WTC11 (cell line): ENCODE data around the gene KRTAP10-3. TPM values are rescaled to one million over a fixed set of nuclear protein-coding genes. Genes with fewer than 3 reads are reported as not detected.

Experiments
- ATAC-seq: fragments of 200-7000 bp; cut with Tn5 transposase; 2 replicates; pipeline ENCODE4 v1.10.0; 2021; ENCODE audit warnings: mild to moderate bottlenecking, moderate library complexity
- CTCF ChIA-PET: fragments of 300-600 bp; sonication (Branson Sonifier 250); formaldehyde crosslinking; loops from one replicate; lab custom pipeline; 2021; ENCODE audit warnings: antibody characterized with exemption; lab: Charles Lee
- POLR2A ChIA-PET: fragments of 350-600 bp; sonication (Branson Sonifier 250); formaldehyde crosslinking; loops from one replicate; lab custom pipeline; 2021; ENCODE audit warnings: antibody characterized with exemption; lab: Charles Lee
- DNase-seq: peaks from one replicate; pipeline ENCODE4 v3.0.0; 2021; ENCODE audit warnings: low spot score
- H3K27ac Mint-ChIP-seq: 2 replicates; pipeline ENCODE4 v1.8.0; 2021; ENCODE audit warnings: mixed read lengths
- H3K27me3 Mint-ChIP-seq: 2 replicates; pipeline ENCODE4 v1.8.0; 2021; ENCODE audit warnings: low read depth, mild to moderate bottlenecking, moderate library complexity, mixed read lengths
- H3K36me3 Mint-ChIP-seq: 2 replicates; pipeline ENCODE4 v1.8.0; 2021; ENCODE audit warnings: mixed read lengths
- H3K4me1 Mint-ChIP-seq: 2 replicates; pipeline ENCODE4 v1.8.0; 2022; ENCODE audit warnings: mixed read lengths
- H3K4me3 Mint-ChIP-seq: 2 replicates; pipeline ENCODE4 v1.8.0; 2021; ENCODE audit warnings: mild to moderate bottlenecking, moderate library complexity, mixed read lengths
- H3K9me3 Mint-ChIP-seq: 2 replicates; pipeline ENCODE4 v1.8.0; 2021; ENCODE audit warnings: mixed read lengths
- GRHL2 ChIP-seq: fragments of 250-450 bp; sonication (Bioruptor Pico); IDR thresholded peaks from 2 replicates; pipeline ENCODE4 v1.8.0; 2022; ENCODE audit warnings: mild to moderate bottlenecking, moderate library complexity; ENCODE audit not compliant: insufficient replicate concordance, severe bottlenecking
- NFATC4 ChIP-seq: fragments of 250-450 bp; sonication (Bioruptor Pico); IDR thresholded peaks from 2 replicates; pipeline ENCODE4 v1.9.0; 2021; ENCODE audit warnings: mild to moderate bottlenecking
- NFYB ChIP-seq: sonication (generic); formaldehyde crosslinking; conservative IDR thresholded peaks from 2 replicates; pipeline ENCODE4 v1.8.0; 2022; ENCODE audit warnings: low read depth, missing genetic modification reagents
- NR1H2 ChIP-seq: sonication (generic); formaldehyde crosslinking; IDR thresholded peaks from 2 replicates; pipeline ENCODE4 v1.9.0; 2021; ENCODE audit warnings: mild to moderate bottlenecking, moderate library complexity, missing genetic modification reagents
- ZNF416 ChIP-seq: fragments of 250-450 bp; sonication (Bioruptor Pico); IDR thresholded peaks from 2 replicates; pipeline ENCODE4 v1.9.0; 2021; ENCODE audit warnings: mild to moderate bottlenecking, inconsistent platforms
- ZNF423 ChIP-seq: fragments of 250-450 bp; sonication (Bioruptor Pico); IDR thresholded peaks from 2 replicates; pipeline ENCODE4 v2.1.2; 2022; ENCODE audit warnings: mild to moderate bottlenecking, moderate library complexity
- total RNA-seq: library from RNA; stranded (reverse); gene quantifications from 3 replicates; pipeline ENCODE4 v1.2.3, GENCODE V29; 2021
- TF ChIP-seq, protein P1 (sequence below): sonication (generic); formaldehyde crosslinking; IDR thresholded peaks from 2 replicates; pipeline ENCODE4 v1.8.1; 2022; ENCODE audit warnings: low read depth, missing genetic modification reagents, borderline replicate concordance
- TF ChIP-seq, protein P2 (sequence below): fragments of 250-450 bp; sonication (Bioruptor Pico); IDR thresholded peaks from 2 replicates; pipeline ENCODE4 v2.1.2; 2022; ENCODE audit warnings: mild to moderate bottlenecking, moderate library complexity
- TF ChIP-seq, protein P3 (sequence below): sonication (generic); formaldehyde crosslinking; IDR thresholded peaks from 2 replicates; pipeline ENCODE4 v1.8.1; 2023; ENCODE audit warnings: mild to moderate bottlenecking, missing genetic modification reagents, borderline replicate concordance
- TF ChIP-seq, protein P4 (sequence below): fragments of 200-600 bp; IDR thresholded peaks from 2 replicates; pipeline ENCODE4 v1.8.0; 2022; ENCODE audit warnings: antibody characterized with exemption
- TF ChIP-seq, protein P5 (sequence below): sonication (generic); formaldehyde crosslinking; conservative IDR thresholded peaks from 2 replicates; pipeline ENCODE4 v1.8.1; 2023; ENCODE audit warnings: mild to moderate bottlenecking, low read depth, missing genetic modification reagents, moderate library complexity

The KRTAP10-3 gene
- total RNA-seq, 1 experiment from 2014 or later = not detected

DNA sequence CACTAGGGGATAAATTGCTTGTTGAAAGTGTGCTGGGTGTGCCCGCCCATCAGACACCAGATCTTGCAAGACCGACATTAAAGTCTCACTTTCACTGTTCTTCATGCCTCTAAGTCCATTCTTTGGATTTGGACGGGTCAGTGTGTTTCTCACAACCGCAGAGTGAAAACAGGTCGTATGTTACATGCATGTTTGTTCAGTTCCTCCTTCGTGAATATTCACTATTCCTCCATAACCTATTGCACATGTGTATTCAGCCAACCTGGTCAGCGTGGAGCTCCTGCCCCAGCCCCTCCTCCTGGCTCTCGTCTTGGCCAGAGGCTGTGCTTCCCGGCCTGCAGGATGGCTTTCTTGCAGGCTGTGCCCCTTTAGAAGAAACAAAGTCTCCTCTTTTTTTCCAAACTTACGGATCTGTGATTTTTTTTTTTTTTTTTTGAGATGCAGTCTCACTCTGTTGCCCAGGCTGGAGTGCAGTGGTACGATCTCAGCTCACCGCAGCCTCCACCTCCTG lies 35.9 kb upstream of the KRTAP10-3 start (continued):
- TF ChIP-seq, protein P1, sequence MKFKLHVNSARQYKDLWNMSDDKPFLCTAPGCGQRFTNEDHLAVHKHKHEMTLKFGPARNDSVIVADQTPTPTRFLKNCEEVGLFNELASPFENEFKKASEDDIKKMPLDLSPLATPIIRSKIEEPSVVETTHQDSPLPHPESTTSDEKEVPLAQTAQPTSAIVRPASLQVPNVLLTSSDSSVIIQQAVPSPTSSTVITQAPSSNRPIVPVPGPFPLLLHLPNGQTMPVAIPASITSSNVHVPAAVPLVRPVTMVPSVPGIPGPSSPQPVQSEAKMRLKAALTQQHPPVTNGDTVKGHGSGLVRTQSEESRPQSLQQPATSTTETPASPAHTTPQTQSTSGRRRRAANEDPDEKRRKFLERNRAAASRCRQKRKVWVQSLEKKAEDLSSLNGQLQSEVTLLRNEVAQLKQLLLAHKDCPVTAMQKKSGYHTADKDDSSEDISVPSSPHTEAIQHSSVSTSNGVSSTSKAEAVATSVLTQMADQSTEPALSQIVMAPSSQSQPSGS = no peak

DNA sequence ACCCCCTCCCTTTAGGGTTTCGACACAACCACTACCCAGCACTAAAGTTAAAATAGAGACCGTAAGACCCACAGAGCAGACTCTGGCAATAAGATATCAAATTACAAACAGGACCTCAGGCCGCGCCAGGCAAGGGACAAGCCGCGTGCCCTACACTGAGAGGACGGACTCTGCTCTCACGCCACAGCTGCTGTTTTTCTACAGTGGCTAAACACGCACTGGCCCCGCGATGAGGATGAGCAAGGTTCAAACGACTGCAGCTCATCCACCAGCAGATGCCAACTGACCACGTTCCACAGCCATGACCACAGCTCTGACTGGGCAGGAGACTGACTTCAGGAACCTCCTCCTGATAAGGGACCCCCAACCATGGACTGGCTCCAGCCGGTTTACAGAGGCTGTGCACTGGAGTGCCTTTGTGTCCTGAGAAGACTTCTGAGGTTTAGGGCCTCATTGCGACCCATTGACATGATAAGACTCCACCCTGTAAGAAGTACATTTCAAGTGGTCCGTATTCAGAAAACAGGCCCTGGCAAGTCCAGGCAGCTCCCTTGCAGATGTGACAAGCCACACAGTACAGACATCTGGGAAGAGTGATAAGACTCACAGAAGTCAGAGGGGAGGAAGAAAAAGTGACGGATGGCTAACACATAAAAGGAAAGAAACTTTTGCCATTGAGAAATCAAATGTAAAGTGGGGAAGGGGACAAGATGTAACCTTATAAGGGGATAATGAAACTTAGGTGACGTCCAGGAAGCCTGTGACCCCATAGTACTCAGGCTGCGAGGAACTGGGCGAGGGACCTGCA lies 35.2 kb upstream of the KRTAP10-3 start:
- H3K4me1 Mint-ChIP-seq = peaks cover 41% of the 10 kb centered on the region
- peak; percentile 31 for ATAC-seq
- TF ChIP-seq ZNF416 (CRISPR knock-in tag) (no peak), NFYB (no peak), GRHL2 (CRISPR knock-in tag) (no peak), ZNF423 (CRISPR knock-in tag) (no peak), NFATC4 (CRISPR knock-in tag) (no peak), NR1H2 (CRISPR knock-in tag) (no peak)
- TF ChIP-seq, protein P2, sequence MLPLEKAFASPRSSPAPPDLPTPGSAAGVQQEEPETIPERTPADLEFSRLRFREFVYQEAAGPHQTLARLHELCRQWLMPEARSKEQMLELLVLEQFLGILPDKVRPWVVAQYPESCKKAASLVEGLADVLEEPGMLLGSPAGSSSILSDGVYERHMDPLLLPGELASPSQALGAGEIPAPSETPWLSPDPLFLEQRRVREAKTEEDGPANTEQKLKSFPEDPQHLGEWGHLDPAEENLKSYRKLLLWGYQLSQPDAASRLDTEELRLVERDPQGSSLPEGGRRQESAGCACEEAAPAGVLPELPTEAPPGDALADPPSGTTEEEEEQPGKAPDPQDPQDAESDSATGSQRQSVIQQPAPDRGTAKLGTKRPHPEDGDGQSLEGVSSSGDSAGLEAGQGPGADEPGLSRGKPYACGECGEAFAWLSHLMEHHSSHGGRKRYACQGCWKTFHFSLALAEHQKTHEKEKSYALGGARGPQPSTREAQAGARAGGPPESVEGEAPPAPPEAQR (CRISPR knock-in tag) = no peak
- TF ChIP-seq, protein P3, sequence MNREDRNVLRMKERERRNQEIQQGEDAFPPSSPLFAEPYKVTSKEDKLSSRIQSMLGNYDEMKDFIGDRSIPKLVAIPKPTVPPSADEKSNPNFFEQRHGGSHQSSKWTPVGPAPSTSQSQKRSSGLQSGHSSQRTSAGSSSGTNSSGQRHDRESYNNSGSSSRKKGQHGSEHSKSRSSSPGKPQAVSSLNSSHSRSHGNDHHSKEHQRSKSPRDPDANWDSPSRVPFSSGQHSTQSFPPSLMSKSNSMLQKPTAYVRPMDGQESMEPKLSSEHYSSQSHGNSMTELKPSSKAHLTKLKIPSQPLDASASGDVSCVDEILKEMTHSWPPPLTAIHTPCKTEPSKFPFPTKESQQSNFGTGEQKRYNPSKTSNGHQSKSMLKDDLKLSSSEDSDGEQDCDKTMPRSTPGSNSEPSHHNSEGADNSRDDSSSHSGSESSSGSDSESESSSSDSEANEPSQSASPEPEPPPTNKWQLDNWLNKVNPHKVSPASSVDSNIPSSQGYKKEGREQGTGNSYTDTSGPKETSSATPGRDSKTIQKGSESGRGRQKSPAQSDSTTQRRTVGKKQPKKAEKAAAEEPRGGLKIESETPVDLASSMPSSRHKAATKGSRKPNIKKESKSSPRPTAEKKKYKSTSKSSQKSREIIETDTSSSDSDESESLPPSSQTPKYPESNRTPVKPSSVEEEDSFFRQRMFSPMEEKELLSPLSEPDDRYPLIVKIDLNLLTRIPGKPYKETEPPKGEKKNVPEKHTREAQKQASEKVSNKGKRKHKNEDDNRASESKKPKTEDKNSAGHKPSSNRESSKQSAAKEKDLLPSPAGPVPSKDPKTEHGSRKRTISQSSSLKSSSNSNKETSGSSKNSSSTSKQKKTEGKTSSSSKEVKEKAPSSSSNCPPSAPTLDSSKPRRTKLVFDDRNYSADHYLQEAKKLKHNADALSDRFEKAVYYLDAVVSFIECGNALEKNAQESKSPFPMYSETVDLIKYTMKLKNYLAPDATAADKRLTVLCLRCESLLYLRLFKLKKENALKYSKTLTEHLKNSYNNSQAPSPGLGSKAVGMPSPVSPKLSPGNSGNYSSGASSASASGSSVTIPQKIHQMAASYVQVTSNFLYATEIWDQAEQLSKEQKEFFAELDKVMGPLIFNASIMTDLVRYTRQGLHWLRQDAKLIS (CRISPR knock-in tag) = no peak
- TF ChIP-seq, protein P4, sequence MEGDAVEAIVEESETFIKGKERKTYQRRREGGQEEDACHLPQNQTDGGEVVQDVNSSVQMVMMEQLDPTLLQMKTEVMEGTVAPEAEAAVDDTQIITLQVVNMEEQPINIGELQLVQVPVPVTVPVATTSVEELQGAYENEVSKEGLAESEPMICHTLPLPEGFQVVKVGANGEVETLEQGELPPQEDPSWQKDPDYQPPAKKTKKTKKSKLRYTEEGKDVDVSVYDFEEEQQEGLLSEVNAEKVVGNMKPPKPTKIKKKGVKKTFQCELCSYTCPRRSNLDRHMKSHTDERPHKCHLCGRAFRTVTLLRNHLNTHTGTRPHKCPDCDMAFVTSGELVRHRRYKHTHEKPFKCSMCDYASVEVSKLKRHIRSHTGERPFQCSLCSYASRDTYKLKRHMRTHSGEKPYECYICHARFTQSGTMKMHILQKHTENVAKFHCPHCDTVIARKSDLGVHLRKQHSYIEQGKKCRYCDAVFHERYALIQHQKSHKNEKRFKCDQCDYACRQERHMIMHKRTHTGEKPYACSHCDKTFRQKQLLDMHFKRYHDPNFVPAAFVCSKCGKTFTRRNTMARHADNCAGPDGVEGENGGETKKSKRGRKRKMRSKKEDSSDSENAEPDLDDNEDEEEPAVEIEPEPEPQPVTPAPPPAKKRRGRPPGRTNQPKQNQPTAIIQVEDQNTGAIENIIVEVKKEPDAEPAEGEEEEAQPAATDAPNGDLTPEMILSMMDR = no peak
- TF ChIP-seq, protein P5, sequence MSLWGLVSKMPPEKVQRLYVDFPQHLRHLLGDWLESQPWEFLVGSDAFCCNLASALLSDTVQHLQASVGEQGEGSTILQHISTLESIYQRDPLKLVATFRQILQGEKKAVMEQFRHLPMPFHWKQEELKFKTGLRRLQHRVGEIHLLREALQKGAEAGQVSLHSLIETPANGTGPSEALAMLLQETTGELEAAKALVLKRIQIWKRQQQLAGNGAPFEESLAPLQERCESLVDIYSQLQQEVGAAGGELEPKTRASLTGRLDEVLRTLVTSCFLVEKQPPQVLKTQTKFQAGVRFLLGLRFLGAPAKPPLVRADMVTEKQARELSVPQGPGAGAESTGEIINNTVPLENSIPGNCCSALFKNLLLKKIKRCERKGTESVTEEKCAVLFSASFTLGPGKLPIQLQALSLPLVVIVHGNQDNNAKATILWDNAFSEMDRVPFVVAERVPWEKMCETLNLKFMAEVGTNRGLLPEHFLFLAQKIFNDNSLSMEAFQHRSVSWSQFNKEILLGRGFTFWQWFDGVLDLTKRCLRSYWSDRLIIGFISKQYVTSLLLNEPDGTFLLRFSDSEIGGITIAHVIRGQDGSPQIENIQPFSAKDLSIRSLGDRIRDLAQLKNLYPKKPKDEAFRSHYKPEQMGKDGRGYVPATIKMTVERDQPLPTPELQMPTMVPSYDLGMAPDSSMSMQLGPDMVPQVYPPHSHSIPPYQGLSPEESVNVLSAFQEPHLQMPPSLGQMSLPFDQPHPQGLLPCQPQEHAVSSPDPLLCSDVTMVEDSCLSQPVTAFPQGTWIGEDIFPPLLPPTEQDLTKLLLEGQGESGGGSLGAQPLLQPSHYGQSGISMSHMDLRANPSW (CRISPR knock-in tag) = no peak
- no peaks in the 10 kb centered on the region for H3K36me3 Mint-ChIP-seq
- ChIA-PET POLR2A (interaction anchor here (0.8 kb wide), 1 partner anchor 41 kb away, joined by 4 read pairs; no protein-coding TSS in a partner anchor), CTCF (no interaction called here)
- peak overlapping the region; percentile 6 for H3K27ac Mint-ChIP-seq
- 0 out of 2 replicates have a peak, but pooled peaks cover 3% of the 10 kb centered on the region for H3K9me3 Mint-ChIP-seq
- no peaks in the 10 kb centered on the region; the same call in 1 of the 2 replicates for H3K27me3 Mint-ChIP-seq
- H3K4me3 Mint-ChIP-seq = no peak overlapping the region
- DNase-seq = no peak
